NB4 (cell line): ENCODE results near the gene KSR2.

Experiments used
- DNase-seq: peaks from one replicate; pipeline ENCODE4 v3.0.0; 2010; ENCODE audit warnings: low read depth
- H3K4me3 ChIP-seq: one replicate; pipeline ENCODE4 v1.5.1; 2011; ENCODE audit warnings: mild to moderate bottlenecking, low read depth, low read length, moderate library complexity
- MYC ChIP-seq: IDR thresholded peaks from 2 replicates; pipeline ENCODE4 v1.6.1; 2011; ENCODE audit warnings: low read depth, low read length
- POLR2A ChIP-seq: IDR thresholded peaks from 2 replicates; pipeline ENCODE4 v1.6.1; 2011; ENCODE audit warnings: mild to moderate bottlenecking; ENCODE audit not compliant: insufficient read length; ENCODE audit errors: extremely low read depth
- TF ChIP-seq, protein P1 (sequence below): IDR thresholded peaks from 2 replicates; pipeline ENCODE4 v1.6.1; 2011; ENCODE audit warnings: low read depth, low read length
- TF ChIP-seq, protein P2 (sequence below): IDR thresholded peaks from one replicate; pipeline ENCODE4 v1.5.1; 2012; ENCODE audit warnings: low read depth, low read length

The KSR2 gene

DNA sequence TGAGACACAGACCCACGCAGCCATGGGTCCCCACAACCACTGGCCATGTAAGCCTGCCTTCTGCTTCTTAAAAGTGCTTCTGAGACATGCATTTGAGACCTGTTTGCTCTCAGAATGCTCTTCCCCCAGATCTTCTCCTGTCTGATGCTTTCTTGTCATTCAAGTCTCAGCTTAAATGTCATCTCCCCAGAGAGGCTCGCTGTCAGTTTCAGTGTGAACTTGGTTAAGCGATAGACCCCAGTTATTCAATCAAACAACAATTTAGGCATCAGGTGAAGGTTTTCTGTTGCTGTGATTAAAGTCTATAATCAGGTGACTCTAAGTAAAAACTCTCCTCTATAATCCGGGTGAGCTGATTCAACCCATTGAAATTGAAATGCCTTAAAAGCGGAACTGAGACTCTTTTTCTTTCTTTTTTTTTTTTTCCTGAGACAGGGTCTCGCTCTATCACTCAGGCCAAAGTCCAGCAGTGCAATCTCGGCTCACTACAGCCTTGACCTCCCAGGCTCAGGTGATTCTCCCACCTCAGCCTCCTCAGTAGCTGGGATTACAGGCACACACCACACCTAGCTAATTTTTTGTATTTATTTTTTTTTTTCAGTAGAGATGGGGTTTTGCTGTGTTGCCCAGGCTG, 123.4 kb downstream of the KSR2 start:
- DNase-seq: no peak
- TF ChIP-seq MYC (no peak), POLR2A (no peak)
- TF ChIP-seq, protein P1, sequence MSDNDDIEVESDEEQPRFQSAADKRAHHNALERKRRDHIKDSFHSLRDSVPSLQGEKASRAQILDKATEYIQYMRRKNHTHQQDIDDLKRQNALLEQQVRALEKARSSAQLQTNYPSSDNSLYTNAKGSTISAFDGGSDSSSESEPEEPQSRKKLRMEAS: no peak
- TF ChIP-seq, protein P2, sequence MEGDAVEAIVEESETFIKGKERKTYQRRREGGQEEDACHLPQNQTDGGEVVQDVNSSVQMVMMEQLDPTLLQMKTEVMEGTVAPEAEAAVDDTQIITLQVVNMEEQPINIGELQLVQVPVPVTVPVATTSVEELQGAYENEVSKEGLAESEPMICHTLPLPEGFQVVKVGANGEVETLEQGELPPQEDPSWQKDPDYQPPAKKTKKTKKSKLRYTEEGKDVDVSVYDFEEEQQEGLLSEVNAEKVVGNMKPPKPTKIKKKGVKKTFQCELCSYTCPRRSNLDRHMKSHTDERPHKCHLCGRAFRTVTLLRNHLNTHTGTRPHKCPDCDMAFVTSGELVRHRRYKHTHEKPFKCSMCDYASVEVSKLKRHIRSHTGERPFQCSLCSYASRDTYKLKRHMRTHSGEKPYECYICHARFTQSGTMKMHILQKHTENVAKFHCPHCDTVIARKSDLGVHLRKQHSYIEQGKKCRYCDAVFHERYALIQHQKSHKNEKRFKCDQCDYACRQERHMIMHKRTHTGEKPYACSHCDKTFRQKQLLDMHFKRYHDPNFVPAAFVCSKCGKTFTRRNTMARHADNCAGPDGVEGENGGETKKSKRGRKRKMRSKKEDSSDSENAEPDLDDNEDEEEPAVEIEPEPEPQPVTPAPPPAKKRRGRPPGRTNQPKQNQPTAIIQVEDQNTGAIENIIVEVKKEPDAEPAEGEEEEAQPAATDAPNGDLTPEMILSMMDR: no peak

DNA sequence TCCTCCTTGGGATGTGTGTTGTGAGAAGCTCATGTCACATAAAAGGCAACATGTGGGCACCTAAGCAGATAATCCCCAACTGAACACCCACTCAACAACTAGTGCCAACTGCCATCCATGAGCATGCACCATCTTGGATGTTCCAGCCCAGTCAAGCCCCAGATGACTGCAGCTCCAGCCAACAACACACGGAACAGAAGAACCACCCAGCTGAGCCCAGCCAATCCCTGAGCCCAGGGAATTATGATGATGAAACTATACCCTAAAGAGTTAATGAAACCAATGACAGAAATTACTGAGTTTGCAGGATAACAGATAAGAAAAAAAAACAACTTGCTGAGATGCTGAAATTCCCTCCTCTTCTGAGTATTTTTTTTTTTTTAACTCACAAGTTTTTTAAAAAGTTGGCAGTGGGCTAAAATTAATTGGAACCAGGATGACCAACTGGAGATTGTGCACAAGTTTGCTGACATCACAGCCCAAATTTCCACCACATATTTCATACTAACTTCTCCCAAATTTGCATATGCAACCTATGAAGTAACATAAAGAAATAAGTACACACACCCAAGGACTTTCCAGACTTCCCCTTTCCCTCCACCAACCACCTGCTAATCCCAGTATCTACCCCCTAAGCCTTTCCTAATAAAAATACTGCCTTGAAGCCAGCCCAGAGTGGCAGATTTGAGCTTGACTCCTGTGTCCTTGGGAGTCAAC, 124.5 kb downstream of the KSR2 start:
- no peak overlapping the region for H3K4me3 ChIP-seq
- no peak for DNase-seq
- TF ChIP-seq, protein P1: no peak
- TF ChIP-seq MYC (no peak), POLR2A (no peak)
- TF ChIP-seq, protein P2: no peak

More for the DNA sequence above, 123.4 kb downstream of the KSR2 start:
- no peak overlapping the region for H3K4me3 ChIP-seq

DNA sequence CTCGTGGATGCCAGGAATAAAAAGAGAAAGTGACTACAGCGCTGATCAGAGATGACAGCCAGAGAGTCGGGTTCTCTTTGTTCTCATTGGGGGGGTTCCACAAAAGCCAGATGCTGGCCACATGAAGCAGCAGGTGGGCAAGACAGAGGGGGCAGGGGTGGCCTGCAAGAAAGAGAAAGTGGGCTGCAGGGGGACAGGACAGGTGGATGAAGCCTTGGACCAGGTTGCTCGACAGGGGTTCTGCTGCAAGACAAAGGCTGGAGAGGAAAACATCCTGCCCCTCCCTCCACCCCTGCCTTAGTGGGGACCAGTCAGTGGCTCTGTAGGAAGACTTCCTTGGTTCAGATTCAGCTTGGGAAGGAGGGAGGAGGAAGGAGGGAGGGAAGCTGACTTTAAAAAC, 126.2 kb downstream of the KSR2 start:
- no peak for DNase-seq
- no peak overlapping the region for H3K4me3 ChIP-seq
- TF ChIP-seq, protein P2: no peak
- TF ChIP-seq, protein P1: no peak
- no peak for TF ChIP-seq POLR2A
- TF ChIP-seq MYC: no peak

DNA sequence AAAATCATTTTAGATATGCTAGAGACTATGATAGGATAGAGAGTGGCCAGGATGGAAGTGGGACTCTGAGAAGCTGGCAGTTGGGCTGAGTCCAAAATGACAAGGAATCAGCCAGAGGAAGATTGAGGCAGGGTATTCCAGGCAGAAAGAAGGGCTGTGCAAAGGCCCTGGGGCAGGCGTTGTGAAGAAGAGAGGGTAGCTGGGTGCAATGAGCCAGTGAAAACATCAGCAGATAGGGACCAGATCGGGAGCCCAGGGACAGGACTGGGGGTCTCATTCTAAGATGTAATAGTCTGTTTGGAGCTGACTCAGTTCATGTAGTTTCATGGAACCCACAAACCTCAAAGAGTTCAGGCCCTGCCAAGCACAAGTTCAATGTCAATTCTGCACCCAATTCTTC, 126.6 kb downstream of the KSR2 start:
- DNase-seq: no peak
- TF ChIP-seq, protein P2: no peak
- TF ChIP-seq POLR2A: no peak
- TF ChIP-seq, protein P1: no peak
- TF ChIP-seq MYC: no peak
- H3K4me3 ChIP-seq: no peak overlapping the region

DNA sequence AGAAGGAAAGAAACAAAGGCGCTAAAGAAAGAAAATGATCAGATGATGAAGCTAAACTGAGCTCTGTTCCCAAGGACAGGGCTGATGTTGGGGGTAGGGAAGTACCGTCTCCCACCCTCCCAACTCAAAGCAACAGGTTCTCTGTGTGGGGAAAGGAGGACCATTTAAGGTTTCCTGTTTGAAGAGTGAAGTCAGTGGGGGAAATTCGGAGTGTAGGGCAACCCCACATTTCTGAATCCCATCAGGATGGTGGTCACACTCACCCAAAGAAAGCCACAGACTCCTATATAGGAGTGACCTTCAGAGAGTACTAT, 131.1 kb downstream of the KSR2 start:
- TF ChIP-seq MYC: no peak
- TF ChIP-seq, protein P2: no peak
- TF ChIP-seq, protein P1: no peak
- TF ChIP-seq POLR2A: no peak
- DNase-seq: no peak
- no peak overlapping the region for H3K4me3 ChIP-seq
